T47D (cell line): ENCODE data around the gene ZNF256.

Experiments
- DNase-seq, 2 experiments: peaks; one replicate each; pipeline versions ENCODE4 v3.0.0 to v3.0.0-alpha.2; 2011 to 2012; ENCODE audit warnings: low read depth in 1 of 2, low spot score in 1 of 2
- JUND ChIP-seq: IDR thresholded peaks from 2 replicates; pipeline ENCODE4 v1.6.1; 2012; ENCODE audit warnings: low read depth
- in situ Hi-C: cut with HindIII; loops from 2 replicates; pipeline ENCODE4 v1.10.0; 2016; ENCODE audit warnings: low sequenced_read_pairs, low pct_unique_long_range_greater_than_20kb

The ZNF256 gene

GRCh38 chr19:57947419-57948134 lies at the start of gene ZNF256:
ZNF256 (minus strand) TSS chr19:57947706; CDS start chr19:57947474, 232 bp downstream.
- no peak for TF ChIP-seq JUND
- in situ Hi-C loops: no loop called here
- peak; percentile 84 to 97 for DNase-seq

- TF ChIP-seq JUND: no peak
- DNase-seq: no peak
- in situ Hi-C loops: no loop called here
These were observed 45.3 kb upstream of the ZNF256 start for GRCh38 chr19:57992841-57993240.

- no peak for TF ChIP-seq JUND
- in situ Hi-C loops: no loop called here
- DNase-seq: peak in 1 of 2 experiments; percentile 5
These were observed 31.2 kb upstream of the ZNF256 start for GRCh38 chr19:57978586-57979289.

- no peak for TF ChIP-seq JUND
- in situ Hi-C loops: no loop called here
- no peak for DNase-seq
These were observed 26.9 kb upstream of the ZNF256 start, which contains the start of gene C19orf18 for GRCh38 chr19:57974434-57974833. C19orf18 (minus strand) TSS chr19:57974534; CDS start chr19:57974432, 102 bp downstream.

GRCh38 chr19:57964761-57965160 lies 17.3 kb upstream of the ZNF256 start:
- in situ Hi-C loops: no loop called here
- DNase-seq: no peak
- TF ChIP-seq JUND: no peak

- no peak for DNase-seq
- in situ Hi-C loops: no loop called here
These were observed 14.3 kb upstream of the ZNF256 start for GRCh38 chr19:57961785-57962184.

GRCh38 chr19:57954996-57955395 lies 7.5 kb upstream of the ZNF256 start:
- DNase-seq: no peak
- in situ Hi-C loops: no loop called here
- TF ChIP-seq JUND: no peak

More at GRCh38 chr19:57961785-57962184, 14.3 kb upstream of the ZNF256 start:
- TF ChIP-seq JUND: no peak

- TF ChIP-seq JUND: no peak
- in situ Hi-C loops: no loop called here
- no peak for DNase-seq
These were observed 2.2 kb upstream of the ZNF256 start for GRCh38 chr19:57949702-57950101.

GRCh38 chr19:57949296-57949695 lies 1.8 kb upstream of the ZNF256 start:
- in situ Hi-C loops: no loop called here
- DNase-seq: no peak
- no peak for TF ChIP-seq JUND

- no peak for TF ChIP-seq JUND
- in situ Hi-C loops: no loop called here
- DNase-seq: no peak
These were observed 453 bp downstream of the ZNF256 start for GRCh38 chr19:57947088-57947418.

- in situ Hi-C loops: no loop called here
- DNase-seq: no peak
These were observed 1.2 kb downstream of the ZNF256 start for GRCh38 chr19:57946316-57946715.

GRCh38 chr19:57941593-57941992 lies 5.9 kb downstream of the ZNF256 start:
- no peak for TF ChIP-seq JUND
- DNase-seq: no peak
- in situ Hi-C loops: no loop called here

More at GRCh38 chr19:57946316-57946715, 1.2 kb downstream of the ZNF256 start:
- TF ChIP-seq JUND: no peak

GRCh38 chr19:57935731-57936130 lies 11.8 kb downstream of the ZNF256 start:
- DNase-seq: no peak
- TF ChIP-seq JUND: no peak
- in situ Hi-C loops: no loop called here
